Measurements from ENCODE around the gene QRICH1.

QRICH1 gene

DNA sequence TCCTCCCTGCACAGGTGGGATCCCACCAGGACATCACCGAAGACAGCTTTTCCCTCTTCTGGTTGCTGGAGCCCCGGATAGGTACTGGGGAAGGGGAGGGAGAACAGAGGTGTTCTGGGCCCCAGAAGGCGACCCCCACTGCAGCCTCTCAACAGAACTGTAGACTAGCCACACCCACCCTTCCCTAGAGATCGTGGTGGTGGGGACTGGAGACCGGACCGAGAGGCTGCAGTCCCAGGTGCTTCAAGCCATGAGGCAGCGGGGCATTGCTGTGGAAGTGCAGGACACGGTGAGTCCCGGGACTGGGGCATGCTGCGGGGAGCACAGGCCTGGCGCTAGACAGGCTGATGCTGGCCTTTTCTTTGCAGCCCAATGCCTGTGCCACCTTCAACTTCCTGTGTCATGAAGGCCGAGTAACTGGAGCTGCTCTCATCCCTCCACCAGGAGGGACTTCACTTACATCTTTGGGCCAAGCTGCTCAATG is 71.1 kb downstream of the QRICH1 start:
- Histone ChIP-seq H3F3A (ENCODE audit: insufficient read depth) (peaks cover 25% of the 10 kb centered on the region), H3K4me2 (ENCODE audit: low read depth, low read length, poor library complexity, severe bottlenecking) (peak overlapping the region; percentile 71), H3K79me2 (ENCODE audit: insufficient read depth, low read length) (peaks cover 25% of the 10 kb centered on the region), H2AFZ (ENCODE audit: low read depth, low read length, severe bottlenecking) (no peak overlapping the region), H4K20me1 (ENCODE audit: low read depth, low read length) (no peaks in the 10 kb centered on the region), H3K9me3 (ENCODE audit: insufficient read depth, low read length) (no peaks in the 10 kb centered on the region), H3K27me3 (ENCODE audit: low read length) (no peaks in the 10 kb centered on the region), H3K4me3 (ENCODE audit: insufficient read depth, low read length, poor library complexity, severe bottlenecking) (peak overlapping the region; percentile 79), H3K9ac (ENCODE audit: low read length) (peak overlapping the region; percentile 94), H3K27ac (ENCODE audit: low read depth, low read length) (peak overlapping the region; percentile 94), H3K36me3 (ENCODE audit: low read length) (0 out of 2 replicates have a peak, but pooled peaks cover 11% of the 10 kb centered on the region), H3K9me2 (replicated peaks; ENCODE audit: insufficient read depth, low read length) (no peaks in the 10 kb centered on the region)
- TF ChIP-seq, protein P1, sequence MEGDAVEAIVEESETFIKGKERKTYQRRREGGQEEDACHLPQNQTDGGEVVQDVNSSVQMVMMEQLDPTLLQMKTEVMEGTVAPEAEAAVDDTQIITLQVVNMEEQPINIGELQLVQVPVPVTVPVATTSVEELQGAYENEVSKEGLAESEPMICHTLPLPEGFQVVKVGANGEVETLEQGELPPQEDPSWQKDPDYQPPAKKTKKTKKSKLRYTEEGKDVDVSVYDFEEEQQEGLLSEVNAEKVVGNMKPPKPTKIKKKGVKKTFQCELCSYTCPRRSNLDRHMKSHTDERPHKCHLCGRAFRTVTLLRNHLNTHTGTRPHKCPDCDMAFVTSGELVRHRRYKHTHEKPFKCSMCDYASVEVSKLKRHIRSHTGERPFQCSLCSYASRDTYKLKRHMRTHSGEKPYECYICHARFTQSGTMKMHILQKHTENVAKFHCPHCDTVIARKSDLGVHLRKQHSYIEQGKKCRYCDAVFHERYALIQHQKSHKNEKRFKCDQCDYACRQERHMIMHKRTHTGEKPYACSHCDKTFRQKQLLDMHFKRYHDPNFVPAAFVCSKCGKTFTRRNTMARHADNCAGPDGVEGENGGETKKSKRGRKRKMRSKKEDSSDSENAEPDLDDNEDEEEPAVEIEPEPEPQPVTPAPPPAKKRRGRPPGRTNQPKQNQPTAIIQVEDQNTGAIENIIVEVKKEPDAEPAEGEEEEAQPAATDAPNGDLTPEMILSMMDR (IDR thresholded peaks at IDR 0.05; ENCODE audit: insufficient read depth, low read length, poor library complexity, severe bottlenecking), result no peak
- no peak for TF ChIP-seq EZH2phosphoT487 (conservative IDR thresholded peaks at IDR 0.05; ENCODE audit: low read length)

DNA sequence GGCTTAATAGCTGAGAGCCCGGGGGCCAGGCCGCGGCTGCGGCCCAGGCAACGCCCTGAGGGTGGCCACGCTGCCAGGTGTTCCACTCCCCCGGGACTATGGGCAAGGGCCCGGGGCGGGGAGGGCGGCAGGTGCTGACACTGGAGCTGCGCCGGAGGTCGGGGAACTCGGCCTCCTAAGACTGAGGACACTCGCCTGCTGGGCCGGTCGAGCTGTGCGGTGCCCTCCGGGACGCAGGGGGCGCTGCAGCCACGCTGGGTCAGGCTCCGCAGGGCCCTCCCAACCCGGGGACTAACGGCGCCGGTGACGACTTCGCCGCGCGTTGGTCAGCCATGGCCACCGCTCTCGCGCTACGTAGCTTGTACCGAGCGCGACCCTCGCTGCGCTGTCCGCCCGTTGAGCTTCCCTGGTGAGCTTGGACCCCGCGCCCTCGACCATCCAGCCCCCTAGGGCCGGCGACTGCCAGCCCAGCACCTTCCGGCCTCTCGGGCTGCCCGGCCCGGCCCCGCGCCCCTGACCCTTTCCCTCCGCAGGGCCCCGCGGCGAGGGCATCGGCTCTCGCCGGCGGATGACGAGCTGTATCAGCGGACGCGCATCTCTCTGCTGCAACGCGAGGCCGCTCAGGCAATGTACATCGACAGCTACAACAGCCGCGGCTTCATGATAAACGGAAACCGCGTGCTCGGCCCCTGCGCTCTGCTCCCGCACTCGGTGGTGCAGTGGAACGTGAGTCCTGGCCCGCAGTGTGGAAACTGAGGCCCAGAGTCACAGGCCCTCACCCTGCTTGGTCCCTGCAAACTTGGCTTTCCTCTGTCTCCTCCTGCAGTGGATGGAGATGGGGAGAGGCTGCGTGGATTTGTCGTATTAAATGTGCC is 71.8 kb downstream of the QRICH1 start, which contains the start of gene NDUFAF3:
Gene NDUFAF3, plus strand, starts transcription at position 309 of the 875 bp plus-strand sequence. Its CDS starts 24 bp downstream, at position 333.
- peak within 1 kb of the TSS; percentile 71 for H3K4me2 ChIP-seq (ENCODE audit: low read depth, low read length, poor library complexity, severe bottlenecking)
- no peaks in the 10 kb centered on the region for H3K9me2 ChIP-seq (replicated peaks; ENCODE audit: insufficient read depth, low read length)
- H3K27ac ChIP-seq (ENCODE audit: low read depth, low read length), result peak within 1 kb of the TSS; percentile 94
- peaks cover 28% of the 10 kb centered on the region for H3F3A ChIP-seq (ENCODE audit: insufficient read depth)
- 0 out of 2 replicates have a peak, but pooled peaks cover 11% of the 10 kb centered on the region for H3K36me3 ChIP-seq (ENCODE audit: low read length)
- H3K4me3 ChIP-seq (ENCODE audit: insufficient read depth, low read length, poor library complexity, severe bottlenecking), result peak within 1 kb of the TSS; percentile 79
- no peaks in the 10 kb centered on the region for H3K27me3 ChIP-seq (ENCODE audit: low read length)
- H4K20me1 ChIP-seq (ENCODE audit: low read depth, low read length), result no peaks in the 10 kb centered on the region
- peak within 1 kb of the TSS; percentile 94 for H3K9ac ChIP-seq (ENCODE audit: low read length)
- no peak for TF ChIP-seq EZH2phosphoT487 (conservative IDR thresholded peaks at IDR 0.05; ENCODE audit: low read length)
- TF ChIP-seq, protein P1 (IDR thresholded peaks at IDR 0.05; ENCODE audit: insufficient read depth, low read length, poor library complexity, severe bottlenecking), result peak; percentile 73
- no peaks in the 10 kb centered on the region for H3K9me3 ChIP-seq (ENCODE audit: insufficient read depth, low read length)
- peaks cover 21% of the 10 kb centered on the region; the same call in 1 of the 2 replicates for H3K79me2 ChIP-seq (ENCODE audit: insufficient read depth, low read length)
- H2AFZ ChIP-seq (ENCODE audit: low read depth, low read length, severe bottlenecking), result peak within 1 kb of the TSS; percentile 32

DNA sequence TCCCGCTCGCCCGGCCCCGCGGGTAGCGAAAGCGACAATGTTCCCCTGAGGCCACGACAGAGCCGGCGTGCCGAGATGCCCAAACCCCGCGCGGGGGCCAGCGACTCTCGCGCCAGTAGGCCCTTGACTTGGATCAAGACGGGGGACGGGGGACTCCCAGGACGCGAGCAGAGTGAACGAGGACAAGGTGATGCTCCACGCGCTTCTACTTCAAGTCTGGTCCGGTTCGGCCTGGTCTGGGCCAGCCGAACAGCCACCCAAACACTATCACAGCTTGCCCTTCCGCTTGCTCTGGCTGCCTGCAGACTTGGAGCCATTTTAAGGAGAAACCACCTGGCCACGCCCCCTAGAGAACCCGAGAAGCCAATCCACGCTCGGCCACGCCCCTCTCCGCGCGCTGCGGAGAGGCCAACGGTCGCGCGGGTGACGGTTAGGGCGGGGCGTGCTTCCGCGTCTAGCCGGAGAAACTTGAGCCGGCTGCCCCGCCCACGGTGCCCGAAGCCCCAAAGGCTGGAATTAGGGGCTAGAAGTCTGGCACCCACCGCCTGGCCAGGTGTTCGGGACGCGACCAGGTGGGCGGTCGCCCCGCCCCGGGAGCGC is 72.6 kb downstream of the QRICH1 start:
- Histone ChIP-seq H2AFZ (ENCODE audit: low read depth, low read length, severe bottlenecking) (no peak overlapping the region), H3K9me3 (ENCODE audit: insufficient read depth, low read length) (no peaks in the 10 kb centered on the region), H4K20me1 (ENCODE audit: low read depth, low read length) (no peaks in the 10 kb centered on the region), H3F3A (ENCODE audit: insufficient read depth) (peaks cover 31% of the 10 kb centered on the region), H3K79me2 (ENCODE audit: insufficient read depth, low read length) (peaks cover 21% of the 10 kb centered on the region; the same call in 1 of the 2 replicates), H3K4me2 (ENCODE audit: low read depth, low read length, poor library complexity, severe bottlenecking) (peak overlapping the region; percentile 71), H3K4me3 (ENCODE audit: insufficient read depth, low read length, poor library complexity, severe bottlenecking) (peak overlapping the region; percentile 79), H3K27me3 (ENCODE audit: low read length) (no peaks in the 10 kb centered on the region), H3K27ac (ENCODE audit: low read depth, low read length) (peak overlapping the region; percentile 94), H3K36me3 (ENCODE audit: low read length) (0 out of 2 replicates have a peak, but pooled peaks cover 7% of the 10 kb centered on the region), H3K9ac (ENCODE audit: low read length) (peak overlapping the region; percentile 94), H3K9me2 (replicated peaks; ENCODE audit: insufficient read depth, low read length) (no peaks in the 10 kb centered on the region)
- TF ChIP-seq, protein P1 (IDR thresholded peaks at IDR 0.05; ENCODE audit: insufficient read depth, low read length, poor library complexity, severe bottlenecking), result no peak
- TF ChIP-seq EZH2phosphoT487 (conservative IDR thresholded peaks at IDR 0.05; ENCODE audit: low read length), result no peak

All from SU-DHL-6 (cell line).